GM23338 (cell line): ENCODE measurements around the gene KCNH4.

ENCODE experiments used
- CREB1 ChIP-seq: fragments of 250-450 bp; sonication (Bioruptor Pico); IDR thresholded peaks from 2 replicates; pipeline ENCODE4 v1.5.0; 2020; ENCODE audit warnings: low read depth, mild to moderate bottlenecking, moderate library complexity
- CTCF ChIP-seq, 2 experiments: fragments of 200-600 bp in 1 of 2; sonication (generic) in 1 of 2; conservative IDR thresholded peaks; 2 replicates each; pipeline versions ENCODE4 v1.5.1 to v1.6.1; 2016 to 2017; ENCODE audit warnings: antibody characterized with exemption in 2 of 2, low read depth in 2 of 2, mild to moderate bottlenecking in 2 of 2, moderate library complexity in 1 of 2
- EZH2 ChIP-seq: fragments of 200-600 bp; sonication (generic); IDR thresholded peaks from one replicate; pipeline ENCODE4 v1.8.0; 2017; ENCODE audit warnings: antibody characterized with exemption, mild to moderate bottlenecking, low read depth; ENCODE audit not compliant: unreplicated experiment
- EZH2phosphoT487 ChIP-seq: fragments of 200-600 bp; sonication (generic); IDR thresholded peaks from one replicate; pipeline ENCODE4 v1.8.1; 2018; ENCODE audit warnings: antibody characterized with exemption; ENCODE audit not compliant: unreplicated experiment
- JUNB ChIP-seq: IDR thresholded peaks from one replicate; pipeline ENCODE4 v1.6.1; 2016; ENCODE audit warnings: antibody characterized with exemption; ENCODE audit not compliant: unreplicated experiment
- POLR2AphosphoS5 ChIP-seq: IDR thresholded peaks from 2 replicates; pipeline ENCODE4 v1.6.1; 2016; ENCODE audit warnings: antibody characterized with exemption, low read depth
- REST ChIP-seq: IDR thresholded peaks from one replicate; pipeline ENCODE4 v1.6.1; 2018; ENCODE audit warnings: antibody characterized with exemption; ENCODE audit not compliant: unreplicated experiment
- STAT1 ChIP-seq: IDR thresholded peaks from one replicate; pipeline ENCODE4 v1.6.1; 2016; ENCODE audit warnings: antibody characterized with exemption; ENCODE audit not compliant: unreplicated experiment

GRCh38 chr17:42120161-42120769 lies 60.7 kb downstream of the KCNH4 start:
- TF ChIP-seq CTCF (conservative IDR thresholded peaks at IDR 0.05; ENCODE audit: low read depth in 2 of 2) = no peak
- no peak for TF ChIP-seq POLR2AphosphoS5
- no peak for TF ChIP-seq REST
- TF ChIP-seq EZH2phosphoT487 = no peak
- TF ChIP-seq CREB1 (CRISPR knock-in tag) = no peak
- no peak for TF ChIP-seq EZH2
- no peak for TF ChIP-seq JUNB
- no peak for TF ChIP-seq STAT1
